Karpas-422 (cell line): Measurements from ENCODE around the gene RSPH3. TPM values are rescaled to one million over a fixed set of nuclear protein-coding genes. Genes with fewer than 3 reads are reported as not detected.
"Not testable (repeated sequence)": the region's sequence is repeated elsewhere in the genome, so short reads cannot be mapped to it uniquely, and the experiment has no call there.

Experiments used
- DNase-seq: peaks from one replicate; pipeline ENCODE4 v3.0.0-alpha.2; 2015
- H2AFZ ChIP-seq: fragments of 200-600 bp; sonication (generic); 2 replicates; pipeline ENCODE4 v1.6.1; 2014; ENCODE audit warnings: antibody characterized with exemption, low read length, mixed read lengths
- H3K27ac ChIP-seq: fragments of 200-600 bp; sonication (generic); 2 replicates; pipeline ENCODE4 v1.5.1; 2014; ENCODE audit warnings: mild to moderate bottlenecking, low read length, moderate library complexity
- H3K27me3 ChIP-seq: fragments of 200-600 bp; sonication (generic); 2 replicates; pipeline ENCODE4 v1.6.1; 2014; ENCODE audit warnings: low read length, mixed read lengths
- H3K36me3 ChIP-seq: fragments of 200-600 bp; sonication (generic); 2 replicates; pipeline ENCODE4 v1.6.1; 2014; ENCODE audit warnings: low read length, mixed read lengths; ENCODE audit not compliant: insufficient read depth
- H3K4me1 ChIP-seq: fragments of 200-600 bp; sonication (generic); 2 replicates; pipeline ENCODE4 v1.6.1; 2014; ENCODE audit warnings: mild to moderate bottlenecking, low read length, mixed read lengths
- H3K4me2 ChIP-seq: fragments of 200-600 bp; sonication (generic); 2 replicates; pipeline ENCODE4 v1.6.1; 2014; ENCODE audit warnings: low read length, low read depth, mild to moderate bottlenecking; ENCODE audit not compliant: poor library complexity, severe bottlenecking
- H3K4me3 ChIP-seq: fragments of 200-600 bp; sonication (generic); 2 replicates; pipeline ENCODE4 v1.5.1; 2014; ENCODE audit warnings: mild to moderate bottlenecking, antibody characterized with exemption, low read length, mixed read lengths
- H3K79me2 ChIP-seq: fragments of 200-600 bp; sonication (generic); 2 replicates; pipeline ENCODE4 v1.6.1; 2014; ENCODE audit warnings: mild to moderate bottlenecking, low read length, mixed read lengths
- H3K9ac ChIP-seq: fragments of 200-600 bp; sonication (generic); 2 replicates; pipeline ENCODE4 v1.6.0; 2014; ENCODE audit warnings: low read length
- H3K9me2 ChIP-seq: fragments of 200-600 bp; sonication (generic), shearing (Covaris generic); replicated peaks from 2 replicates; pipeline ENCODE4 v1.6.0; 2014; ENCODE audit warnings: mild to moderate bottlenecking, low read length, moderate library complexity; ENCODE audit not compliant: insufficient read depth
- H3K9me3 ChIP-seq: fragments of 300-700, 200-600 bp; sonication (generic); 2 replicates; pipeline ENCODE4 v1.6.1; 2014; ENCODE audit warnings: low read length, mixed read lengths
- H4K20me1 ChIP-seq: fragments of 200-600 bp; sonication (generic); 2 replicates; pipeline ENCODE4 v1.6.1; 2014; ENCODE audit warnings: mild to moderate bottlenecking, antibody characterized with exemption, low read length, low read depth; ENCODE audit not compliant: insufficient read depth
- total RNA-seq: library from RNA; depleted of rRNA; stranded (reverse); fragments of >200 nt; shearing (Covaris generic); gene quantifications from 2 replicates; pipeline ENCODE4 v1.2.3, GENCODE V29; 2014; ENCODE audit warnings: low replicate concordance

The RSPH3 gene
- total RNA-seq, 1 experiment from 2014 or later: 3.3 TPM

GRCh38 chr6:159033160-159034049 is 33.4 kb upstream of the RSPH3 start:
- no peaks in the 10 kb centered on the region for H3K9me3 ChIP-seq
- H3K27ac ChIP-seq: no peak overlapping the region
- H3K4me2 ChIP-seq: no peak overlapping the region
- no peak for DNase-seq
- no peaks in the 10 kb centered on the region for H4K20me1 ChIP-seq
- no peak overlapping the region for H2AFZ ChIP-seq
- H3K4me3 ChIP-seq: no peak overlapping the region
- no peaks in the 10 kb centered on the region for H3K9me2 ChIP-seq
- no peak overlapping the region for H3K9ac ChIP-seq
- H3K36me3 ChIP-seq: 0 out of 2 replicates have a peak, but pooled peaks cover 5% of the 10 kb centered on the region
- no peaks in the 10 kb centered on the region for H3K27me3 ChIP-seq
- no peaks in the 10 kb centered on the region for H3K79me2 ChIP-seq
- peaks cover 21% of the 10 kb centered on the region for H3K4me1 ChIP-seq

DNA sequence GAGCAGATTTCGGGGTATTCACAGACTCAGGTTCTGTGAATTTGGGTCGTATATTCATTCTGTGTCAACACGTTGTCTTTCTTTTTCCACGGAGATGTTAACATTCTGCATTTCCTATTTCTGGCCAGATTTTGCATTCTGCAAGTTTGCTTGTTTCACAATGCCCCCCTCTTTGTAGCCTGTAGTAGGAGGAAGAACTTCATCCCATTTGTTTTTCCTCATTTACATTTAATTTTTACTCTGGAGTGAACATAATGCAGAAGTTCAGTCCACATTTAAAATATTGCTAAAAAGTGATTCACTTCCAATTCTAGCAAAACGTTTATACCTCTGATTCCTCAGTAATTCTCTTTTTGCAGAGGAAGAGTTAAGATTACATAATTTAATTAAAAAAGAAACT is 31.8 kb upstream of the RSPH3 start:
- H3K9ac ChIP-seq: no peak overlapping the region

DNA sequence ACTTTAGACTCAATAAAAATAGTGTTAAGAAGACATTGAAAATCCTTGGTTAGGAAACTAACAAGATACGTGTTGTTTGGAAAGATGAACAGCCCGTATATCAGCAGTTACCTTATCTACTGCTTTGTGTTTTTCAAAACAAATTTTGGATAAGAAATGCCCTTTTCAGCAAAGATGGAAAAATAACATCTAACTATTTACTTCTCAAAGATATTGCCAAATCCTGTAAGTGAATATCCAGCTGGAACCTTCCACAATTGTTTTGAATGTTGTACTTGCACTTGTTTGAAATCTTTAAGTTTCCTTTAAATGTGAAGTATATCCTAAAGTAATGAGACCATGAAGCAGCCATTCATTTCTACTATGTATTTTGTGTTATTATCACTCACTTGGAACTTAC is 30.2 kb upstream of the RSPH3 start:
- Histone ChIP-seq H3K9me2 (no peaks in the 10 kb centered on the region), H3K9me3 (no peaks in the 10 kb centered on the region), H2AFZ (no peak overlapping the region), H3K4me3 (no peak overlapping the region), H3K9ac (no peak overlapping the region), H3K27me3 (no peaks in the 10 kb centered on the region), H3K36me3 (no peaks in the 10 kb centered on the region), H3K4me2 (peak overlapping the region; percentile 8), H4K20me1 (no peaks in the 10 kb centered on the region), H3K79me2 (no peaks in the 10 kb centered on the region), H3K4me1 (peaks cover 17% of the 10 kb centered on the region), H3K27ac (no peak overlapping the region)
- no peak for DNase-seq

More for the DNA sequence above, 31.8 kb upstream of the RSPH3 start:
- Histone ChIP-seq H3K4me2 (no peak overlapping the region), H3K4me3 (no peak overlapping the region), H3K27ac (no peak overlapping the region), H3K79me2 (no peaks in the 10 kb centered on the region), H3K9me2 (no peaks in the 10 kb centered on the region), H3K27me3 (no peaks in the 10 kb centered on the region), H2AFZ (no peak overlapping the region), H3K4me1 (peaks cover 17% of the 10 kb centered on the region), H3K36me3 (no peaks in the 10 kb centered on the region), H4K20me1 (no peaks in the 10 kb centered on the region), H3K9me3 (no peaks in the 10 kb centered on the region)
- no peak for DNase-seq

DNA sequence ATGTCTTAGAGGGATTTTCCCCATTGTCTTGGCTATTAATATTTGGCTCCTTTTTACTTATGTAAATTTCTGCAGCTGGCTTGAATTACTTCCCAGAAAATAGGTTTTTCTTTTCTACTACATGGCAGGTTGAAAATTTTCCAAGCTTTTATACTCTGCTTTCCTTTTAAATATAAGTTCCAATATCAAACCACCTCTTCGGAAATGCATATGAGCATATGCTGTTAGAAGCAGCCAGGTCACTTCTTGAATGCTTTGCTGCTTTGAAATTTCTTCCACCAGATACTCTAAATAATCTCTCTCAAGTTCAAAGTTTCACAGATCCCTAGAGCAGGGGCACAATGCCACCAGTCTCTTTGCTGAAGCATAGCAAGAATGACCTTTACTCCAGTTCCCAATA is 25.2 kb upstream of the RSPH3 start:
- not testable (repeated sequence) for H3K9me3 ChIP-seq, H3K9me2 ChIP-seq, H3K27ac ChIP-seq, H2AFZ ChIP-seq, H3K36me3 ChIP-seq, DNase-seq, H3K9ac ChIP-seq, H3K4me3 ChIP-seq, H3K4me1 ChIP-seq, H3K79me2 ChIP-seq, H4K20me1 ChIP-seq, H3K4me2 ChIP-seq, H3K27me3 ChIP-seq

- DNase-seq: no peak
- H3K36me3 ChIP-seq: no peaks in the 10 kb centered on the region
Observed at GRCh38 chr6:159023893-159024292, 23.9 kb upstream of the RSPH3 start.

DNA sequence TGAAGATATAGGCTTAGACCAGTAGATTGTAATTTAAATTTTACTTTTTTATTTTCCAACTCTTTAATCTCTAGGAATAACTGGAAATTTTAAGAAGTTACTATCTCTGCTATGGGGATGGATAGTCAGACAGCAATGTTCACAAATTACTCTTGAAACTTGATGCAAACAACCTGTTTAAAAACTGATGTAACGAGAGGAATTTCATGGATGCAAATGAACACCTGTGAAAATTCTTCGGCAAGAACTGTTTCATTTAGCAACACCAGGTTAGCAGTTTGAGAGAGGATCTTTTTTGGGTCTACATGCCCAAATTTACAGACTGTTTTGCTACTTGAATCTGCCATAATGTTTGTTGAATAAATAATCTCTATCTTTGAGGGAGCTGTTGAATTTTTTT is 20.0 kb upstream of the RSPH3 start:
- peak; percentile 52 for DNase-seq

More at GRCh38 chr6:159023893-159024292, 23.9 kb upstream of the RSPH3 start:
- H2AFZ ChIP-seq: no peak overlapping the region
- H4K20me1 ChIP-seq: no peaks in the 10 kb centered on the region
- no peak overlapping the region for H3K9ac ChIP-seq
- H3K9me3 ChIP-seq: no peaks in the 10 kb centered on the region
- no peaks in the 10 kb centered on the region for H3K9me2 ChIP-seq
- no peaks in the 10 kb centered on the region for H3K79me2 ChIP-seq
- no peak overlapping the region for H3K4me3 ChIP-seq
- H3K27ac ChIP-seq: no peak overlapping the region
- no peak overlapping the region for H3K4me2 ChIP-seq
- H3K27me3 ChIP-seq: no peaks in the 10 kb centered on the region
- peaks cover 15% of the 10 kb centered on the region for H3K4me1 ChIP-seq

GRCh38 chr6:159017757-159018559 is 18.0 kb upstream of the RSPH3 start:
- Histone ChIP-seq H3K9me2 (no peaks in the 10 kb centered on the region), H3K27ac (no peak overlapping the region), H3K9me3 (no peaks in the 10 kb centered on the region), H3K27me3 (no peaks in the 10 kb centered on the region), H3K36me3 (no peaks in the 10 kb centered on the region), H4K20me1 (no peaks in the 10 kb centered on the region), H3K4me2 (no peak overlapping the region), H3K4me3 (no peak overlapping the region), H3K9ac (no peak overlapping the region), H3K4me1 (peaks cover 36% of the 10 kb centered on the region), H3K79me2 (no peaks in the 10 kb centered on the region), H2AFZ (no peak overlapping the region)
- no peak for DNase-seq

More for the DNA sequence above, 20.0 kb upstream of the RSPH3 start:
- Histone ChIP-seq H4K20me1 (no peaks in the 10 kb centered on the region), H3K4me1 (peaks cover 29% of the 10 kb centered on the region), H3K4me2 (peak overlapping the region; percentile 46), H2AFZ (no peak overlapping the region), H3K9me3 (no peaks in the 10 kb centered on the region), H3K36me3 (no peaks in the 10 kb centered on the region), H3K9me2 (no peaks in the 10 kb centered on the region), H3K27me3 (no peaks in the 10 kb centered on the region), H3K9ac (no peak overlapping the region), H3K79me2 (no peaks in the 10 kb centered on the region), H3K4me3 (no peak overlapping the region), H3K27ac (no peak overlapping the region)

DNA sequence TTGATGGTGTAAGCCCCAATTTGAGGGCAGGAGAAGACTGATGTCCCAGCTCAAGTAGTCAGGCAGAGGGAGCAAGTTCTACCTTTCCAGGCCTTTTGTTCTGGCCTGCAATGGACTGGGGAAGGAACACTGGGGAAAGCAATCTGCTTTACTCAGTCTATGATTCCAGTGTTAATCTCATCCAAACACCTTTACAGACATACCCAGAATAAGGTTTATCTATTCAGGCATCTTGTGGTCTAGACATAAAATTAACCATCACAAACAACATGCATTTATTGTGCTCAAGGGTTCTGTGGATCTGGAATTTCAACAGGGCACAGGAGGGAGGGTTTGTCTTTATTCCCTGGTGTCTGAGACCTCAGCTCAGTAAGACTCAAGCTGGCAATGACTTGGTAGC is 14.4 kb upstream of the RSPH3 start:
- Histone ChIP-seq H3K4me2 (no peak overlapping the region), H3K27ac (no peak overlapping the region), H3K4me1 (peaks cover 26% of the 10 kb centered on the region), H3K9me3 (no peaks in the 10 kb centered on the region), H2AFZ (no peak overlapping the region), H3K9ac (no peak overlapping the region), H4K20me1 (no peaks in the 10 kb centered on the region), H3K27me3 (no peaks in the 10 kb centered on the region), H3K36me3 (no peaks in the 10 kb centered on the region), H3K4me3 (no peak overlapping the region), H3K9me2 (no peaks in the 10 kb centered on the region), H3K79me2 (no peaks in the 10 kb centered on the region)
- no peak for DNase-seq
